NCI-H2081 treated with DMSO at 0.1 percent for 48 hours (cell line): ENCODE measurements around the gene AKT1S1.

Experiments
- DNase-seq: peaks from one replicate; lab custom pipeline; 2025; lab: John Stamatoyannopoulos, UW

The AKT1S1 gene

DNA sequence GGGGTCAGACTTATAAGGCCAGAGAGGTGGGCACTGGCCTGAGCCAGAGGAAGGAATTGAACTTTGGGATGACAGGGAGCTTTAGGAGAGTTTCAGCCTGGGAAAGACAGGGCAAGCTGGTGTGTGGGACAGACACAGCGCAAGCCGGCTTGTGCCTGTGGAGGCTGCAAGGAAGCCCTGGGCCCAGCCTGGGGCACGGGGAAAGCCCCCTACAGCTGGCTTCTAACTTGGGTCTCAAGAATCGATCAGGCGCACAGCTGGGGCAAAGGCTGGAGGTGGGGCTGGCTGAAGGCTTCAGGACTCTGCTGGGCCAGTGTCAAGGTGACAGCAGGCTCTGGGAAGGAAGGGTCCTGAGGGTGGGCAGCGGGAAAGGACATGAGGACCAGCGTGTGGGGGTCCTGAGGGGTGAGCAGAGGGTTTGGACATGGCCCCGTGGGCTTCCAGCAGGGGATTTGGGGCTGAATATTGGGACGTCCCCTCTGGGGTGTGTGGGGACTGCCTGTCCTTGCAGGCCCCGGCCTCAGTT is 23.2 kb downstream of the AKT1S1 start:
- no peak for DNase-seq

DNA sequence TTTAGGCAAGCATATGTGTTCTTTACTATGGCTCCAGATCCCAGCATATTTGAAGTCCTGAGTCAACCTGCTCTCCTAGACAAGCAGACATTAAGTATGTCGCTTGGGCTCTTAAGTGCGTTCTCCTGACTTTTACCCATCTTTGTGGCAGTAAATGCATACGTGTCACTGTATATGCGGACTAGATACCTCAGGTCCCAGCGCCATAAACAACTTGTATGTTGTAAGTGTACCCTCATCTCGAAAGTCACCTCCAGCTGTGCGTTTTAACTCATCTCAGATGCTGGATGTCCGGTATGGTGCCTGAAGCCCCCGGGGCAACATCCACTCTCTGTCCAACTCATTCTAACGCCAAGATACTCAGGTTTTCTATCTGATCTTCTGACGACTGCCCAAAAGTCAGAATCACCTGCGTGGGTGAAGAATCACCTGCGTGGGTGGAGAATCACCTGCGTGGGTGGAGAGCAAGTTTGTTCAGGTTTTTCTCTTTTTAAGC is 24.5 kb downstream of the AKT1S1 start:
- no peak for DNase-seq

DNA sequence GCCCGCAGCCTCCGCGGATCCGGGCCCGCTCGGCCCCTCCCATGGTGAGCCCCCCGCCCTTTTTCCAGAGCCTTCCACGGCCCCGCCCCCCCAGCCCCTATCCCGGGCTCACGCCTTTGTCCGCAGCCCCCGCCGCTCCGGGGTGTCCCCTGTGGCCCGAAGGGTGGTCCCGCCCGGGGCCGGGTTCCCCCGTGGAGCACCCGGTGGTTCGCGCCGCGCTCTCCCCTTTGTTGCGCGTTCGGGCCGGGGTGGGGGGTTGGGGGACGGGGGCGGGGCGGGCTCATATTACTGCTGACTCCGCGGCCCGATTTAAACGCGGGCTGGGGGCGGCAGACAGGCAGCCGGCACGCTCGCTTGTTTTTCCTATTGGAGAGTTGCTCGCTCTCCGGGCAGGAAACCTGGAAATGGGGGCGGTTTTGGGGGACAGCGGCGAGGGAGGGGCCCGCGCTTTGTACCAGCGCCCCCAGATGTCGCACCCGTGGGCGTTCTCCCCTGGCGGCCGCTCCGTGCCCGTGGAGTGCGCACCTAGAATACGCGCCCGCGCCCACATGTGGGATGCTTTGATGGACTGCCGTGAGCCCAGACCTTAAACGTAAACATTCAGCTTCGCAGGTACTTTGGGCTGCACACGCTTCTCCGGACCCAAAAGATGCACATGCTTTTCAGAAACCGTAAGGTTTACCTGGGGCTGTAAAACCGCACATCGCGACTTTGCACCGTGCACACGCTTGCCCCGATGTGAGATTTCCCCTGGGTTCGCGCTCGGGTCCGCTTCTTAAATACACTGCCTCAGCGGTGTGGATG is 25.5 kb downstream of the AKT1S1 start:
- no peak for DNase-seq

DNA sequence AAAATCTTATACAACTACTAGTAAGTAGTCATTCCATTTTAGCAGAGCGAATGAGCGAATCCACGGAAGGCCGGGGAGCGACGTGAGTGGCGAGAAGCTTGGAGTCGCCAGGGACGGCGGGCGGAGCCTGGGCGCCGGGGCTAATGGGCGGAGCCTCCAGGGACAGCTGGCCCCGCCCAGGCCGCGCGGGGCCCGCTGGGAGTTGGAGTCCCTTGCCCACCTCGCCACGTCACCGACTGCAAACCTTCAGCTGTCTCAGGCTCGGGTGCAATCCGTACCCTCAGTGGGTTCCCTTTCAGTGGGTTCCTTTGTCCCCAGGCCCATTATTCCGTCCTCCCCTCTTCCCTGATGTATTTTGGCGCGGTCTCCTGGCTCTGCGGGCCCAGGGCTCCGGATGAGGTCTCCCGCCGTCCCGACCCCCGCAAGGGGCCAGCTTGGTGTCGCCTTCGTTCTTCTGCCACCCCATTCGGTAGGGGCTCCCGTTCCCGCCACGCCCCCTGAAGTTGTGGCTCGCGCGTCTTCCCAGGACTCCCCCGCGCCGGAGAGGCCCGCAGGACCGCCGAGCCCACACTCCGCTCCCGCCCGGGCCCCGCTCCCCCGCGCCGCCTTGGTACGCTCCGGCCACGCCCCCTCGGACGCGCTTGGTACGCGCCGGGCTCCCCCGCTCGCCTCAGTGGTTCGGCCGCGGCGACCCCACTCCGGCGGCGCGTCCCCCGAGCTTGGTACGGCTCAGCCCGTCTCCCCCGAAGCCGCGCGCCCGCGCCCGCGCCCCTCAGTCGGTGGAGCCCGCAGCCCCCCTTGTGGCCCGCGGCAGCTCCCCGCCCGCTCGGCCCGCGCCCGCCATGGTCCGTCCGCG is 26.4 kb downstream of the AKT1S1 start, which contains the start of gene PTOV1:
Gene PTOV1 (plus strand): TSS at position 673 of the 856 bp plus-strand sequence.
- DNase-seq = peak; percentile 54

DNA sequence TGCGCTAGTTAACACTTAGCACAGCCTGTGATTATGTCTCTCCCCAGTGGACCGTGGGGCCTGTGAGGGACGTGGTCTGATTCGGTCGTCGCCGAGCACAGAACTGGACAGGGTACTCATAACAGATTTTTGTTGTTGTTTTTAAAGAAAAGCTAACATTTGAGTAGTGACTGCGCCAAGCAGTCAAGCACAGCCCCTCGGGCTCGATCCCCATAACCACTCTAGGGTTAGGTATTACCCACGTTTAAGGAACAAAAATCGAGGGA is 27.0 kb downstream of the AKT1S1 start:
- DNase-seq = no peak

DNA sequence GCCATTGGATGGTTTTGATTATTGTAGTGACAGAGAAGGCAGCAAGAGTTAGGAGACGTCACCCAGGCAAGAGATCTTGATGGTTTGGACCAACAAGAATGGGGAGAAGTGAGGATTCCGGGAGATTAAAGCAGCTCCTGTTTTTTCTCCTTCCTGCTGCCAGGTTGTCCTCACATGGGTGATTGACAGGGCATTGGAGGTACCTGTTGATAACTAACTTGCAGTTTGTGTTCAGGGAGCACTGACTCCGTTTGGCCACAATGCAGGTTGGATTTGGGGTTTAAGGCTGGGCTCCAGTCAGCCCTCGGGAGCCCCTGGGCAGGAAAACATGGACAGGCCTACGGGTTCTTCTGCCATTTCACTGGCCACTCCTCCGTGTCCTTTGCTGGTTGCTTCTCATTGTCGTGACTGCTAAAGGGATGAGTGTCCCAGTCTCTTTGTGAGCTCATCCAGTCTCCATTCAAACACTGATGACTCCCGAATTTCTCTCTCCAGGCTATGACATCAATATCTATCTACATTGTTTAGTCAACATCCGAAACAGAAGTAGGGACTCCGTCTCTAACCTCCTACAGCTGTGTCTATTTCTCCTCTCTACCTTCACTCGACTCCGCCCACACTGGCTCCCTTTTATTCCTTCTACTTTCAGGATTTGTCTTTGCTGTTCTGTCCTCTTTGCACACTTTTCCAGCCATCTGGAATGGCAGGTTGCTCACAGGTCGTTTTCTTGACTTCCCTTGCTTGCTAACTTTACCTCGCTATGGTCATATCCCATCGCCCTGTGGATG is 27.5 kb downstream of the AKT1S1 start:
- DNase-seq = no peak

DNA sequence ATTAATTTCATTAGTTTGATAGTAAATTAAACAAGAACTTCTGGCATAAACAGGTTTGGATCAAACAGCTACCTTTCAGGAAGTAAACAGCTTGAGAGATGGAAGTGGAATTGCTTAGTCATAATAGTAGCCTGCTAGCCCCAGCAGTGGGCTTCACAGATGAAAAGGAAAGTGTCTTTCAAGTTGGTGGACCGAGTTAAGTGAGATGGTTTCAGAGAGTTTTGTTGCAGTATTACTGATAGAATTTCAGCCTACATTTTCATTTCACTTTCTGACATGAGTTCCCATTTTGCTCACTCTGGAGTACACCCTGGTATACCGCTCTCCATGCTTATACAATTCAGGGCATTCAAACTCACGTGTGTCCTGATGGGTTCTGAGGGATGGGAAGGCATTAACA is 28.2 kb downstream of the AKT1S1 start:
- no peak for DNase-seq

DNA sequence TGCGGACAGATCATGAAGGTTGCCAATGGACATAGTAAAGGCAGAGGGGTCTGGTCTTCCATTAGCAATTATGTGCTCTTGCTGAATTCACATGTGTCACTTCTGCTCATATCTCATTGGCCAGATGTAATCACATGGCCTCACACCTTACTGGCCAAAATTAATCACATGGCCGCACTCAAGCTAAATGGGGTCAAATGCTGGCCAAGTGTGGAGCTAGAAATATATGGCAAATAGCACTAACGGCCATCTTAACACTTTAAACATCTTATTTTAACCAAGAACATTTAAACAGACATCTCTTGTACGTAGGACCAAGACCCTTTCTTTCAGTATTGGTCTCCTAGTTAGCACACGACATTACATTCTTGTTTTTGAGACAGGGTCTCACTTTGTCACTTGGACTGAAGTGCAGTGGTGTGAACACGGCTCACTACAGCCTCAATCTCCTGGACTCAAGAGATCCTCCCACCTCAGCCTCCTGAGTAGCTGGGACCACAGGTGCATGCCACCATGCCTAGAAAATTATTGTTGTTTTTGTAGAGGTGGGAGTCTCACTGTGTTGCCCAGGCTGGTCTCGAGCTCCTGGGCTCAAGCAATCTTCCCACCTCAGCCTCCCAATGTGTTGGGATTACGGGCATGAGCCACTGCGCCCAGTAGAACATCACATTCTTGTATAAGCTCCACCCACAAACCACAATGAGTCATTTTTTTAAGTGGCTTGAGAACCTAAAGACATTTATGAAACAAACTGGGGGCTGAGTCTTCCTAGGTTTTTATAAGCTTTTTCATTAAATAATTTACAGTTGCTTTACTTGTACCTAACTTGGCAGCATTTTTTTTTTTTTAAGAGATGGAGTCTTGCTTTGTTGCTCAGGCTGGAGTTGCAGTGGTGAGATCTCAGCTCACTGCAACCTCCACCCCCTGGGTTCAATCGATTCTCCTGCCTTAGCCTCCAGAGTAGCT is 29.1 kb downstream of the AKT1S1 start:
- no peak for DNase-seq

DNA sequence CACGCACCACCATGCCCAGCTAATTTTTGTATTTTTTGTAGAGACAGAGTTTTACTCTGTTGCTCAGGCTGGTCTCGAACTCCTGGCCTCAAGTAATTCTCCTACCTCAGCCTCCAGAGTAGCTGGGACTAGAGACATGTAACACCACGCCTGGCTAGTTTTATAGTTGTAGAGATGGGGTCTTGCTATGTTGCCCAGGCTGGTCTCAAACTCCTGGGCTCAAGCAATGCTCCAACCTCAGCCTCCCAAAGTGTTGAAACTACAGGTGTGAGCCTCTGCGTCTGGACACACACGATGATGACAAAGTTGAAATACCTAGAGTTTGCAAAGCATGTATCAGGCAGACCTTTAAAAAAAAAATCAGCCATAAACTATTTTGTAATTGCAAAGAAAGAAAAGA is 30.7 kb downstream of the AKT1S1 start:
- no peak for DNase-seq

DNA sequence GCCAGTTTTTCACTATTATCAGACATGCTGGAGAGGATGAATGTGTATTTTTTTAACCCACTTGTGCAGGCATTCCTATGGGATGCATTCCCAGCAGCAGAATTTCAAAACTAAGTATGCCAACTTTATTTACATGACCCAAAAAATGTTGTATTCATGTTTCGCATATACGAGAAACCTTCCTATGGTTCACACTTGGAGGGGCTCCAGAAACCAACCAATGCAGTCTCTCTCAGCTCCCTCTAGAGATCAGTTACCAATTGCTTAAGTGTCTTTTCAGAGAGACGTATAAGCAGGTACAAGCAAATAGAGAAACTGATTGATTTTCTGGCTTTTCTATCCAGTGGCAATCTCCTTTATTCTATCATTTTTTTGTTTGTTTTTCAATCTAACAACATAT is 31.7 kb downstream of the AKT1S1 start:
- no peak for DNase-seq

DNA sequence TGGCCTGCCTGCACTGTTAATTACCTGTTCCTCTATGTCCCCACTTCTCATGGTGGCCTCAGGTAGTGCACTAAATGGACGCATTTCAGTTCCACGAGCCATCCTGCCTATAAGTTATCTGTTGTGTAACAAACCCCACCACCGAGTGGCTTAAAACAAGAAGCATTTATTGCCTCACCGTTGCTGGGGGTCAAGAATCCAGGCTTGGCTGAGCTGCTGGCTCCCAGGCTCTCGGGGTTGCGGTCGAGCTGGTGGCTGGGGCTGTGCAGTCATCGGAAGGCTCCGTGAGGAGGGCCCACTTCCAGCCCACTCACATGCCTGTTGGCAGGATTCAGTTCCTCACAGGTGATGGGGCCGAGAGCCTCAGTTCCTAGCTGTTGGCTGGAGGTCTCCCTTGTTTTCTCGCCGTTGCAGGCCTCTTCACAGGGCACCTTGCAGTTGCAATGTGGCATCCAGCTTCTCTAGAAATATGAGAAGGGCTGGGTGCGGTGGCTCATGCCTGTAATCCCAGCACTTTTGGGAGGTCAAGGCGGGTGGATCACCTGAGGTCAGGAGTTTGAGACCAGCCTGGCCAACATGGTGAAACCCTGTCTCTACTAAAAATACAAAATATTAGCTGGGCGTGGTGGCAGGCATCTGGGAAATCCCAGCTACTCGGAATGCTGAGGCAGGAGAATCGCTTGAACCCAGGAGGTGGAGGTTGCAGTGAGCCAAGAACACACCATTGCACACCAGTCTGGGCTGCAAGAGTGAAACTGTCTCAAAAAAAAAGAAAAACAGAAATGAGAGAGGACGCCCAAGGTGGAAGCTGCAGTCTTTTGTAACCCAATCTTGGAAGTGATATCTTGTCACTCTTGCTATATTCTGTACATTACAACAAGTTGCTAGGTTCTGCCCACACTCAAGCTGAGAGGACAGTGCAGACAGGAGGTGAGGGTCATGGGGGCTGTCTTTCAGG is 32.7 kb downstream of the AKT1S1 start:
- DNase-seq = no peak

DNA sequence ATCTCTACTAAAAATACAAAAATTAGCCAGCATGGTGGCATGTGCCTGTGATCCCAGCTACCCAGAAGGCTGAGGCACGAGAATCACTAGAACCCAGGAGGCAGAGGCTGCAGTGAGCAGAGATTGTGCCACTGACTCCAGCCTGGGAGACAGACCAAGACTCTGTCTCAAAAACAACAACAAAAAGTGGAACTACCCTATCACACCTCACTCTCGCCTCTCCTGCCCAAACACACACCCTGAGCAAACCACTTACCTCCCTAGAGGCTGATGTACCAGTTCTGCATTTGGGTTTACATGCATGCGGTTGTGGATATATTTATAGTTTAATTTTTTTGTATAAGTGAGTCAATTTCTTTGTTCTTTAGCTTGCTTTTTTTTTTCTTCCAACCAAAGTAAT is 33.9 kb downstream of the AKT1S1 start:
- no peak for DNase-seq

DNA sequence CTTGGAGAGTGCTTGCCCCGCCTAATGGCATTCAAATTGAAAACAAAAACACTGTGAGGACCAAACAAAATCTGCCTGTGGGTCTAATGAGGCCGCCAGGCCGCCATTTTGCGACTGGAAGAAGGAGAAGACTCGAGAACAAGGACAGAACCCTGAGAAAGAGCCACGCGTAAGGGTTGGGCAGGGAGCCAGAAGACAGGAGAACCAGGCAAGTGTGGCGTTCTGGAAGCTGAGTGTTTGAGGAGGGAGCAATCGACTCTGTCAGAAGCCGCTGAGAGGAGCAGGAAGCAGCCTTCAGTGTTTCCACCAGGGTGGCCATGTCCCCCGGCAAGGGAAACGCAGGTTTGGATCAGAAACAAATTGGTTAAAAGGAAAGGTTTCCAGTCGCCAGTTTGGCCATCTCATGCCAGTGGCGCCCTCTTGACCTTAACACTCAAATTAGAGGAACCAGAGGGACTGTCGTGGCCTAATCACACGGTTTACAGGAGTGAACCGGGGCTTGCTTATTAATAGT is 36.4 kb downstream of the AKT1S1 start:
- DNase-seq = no peak

DNA sequence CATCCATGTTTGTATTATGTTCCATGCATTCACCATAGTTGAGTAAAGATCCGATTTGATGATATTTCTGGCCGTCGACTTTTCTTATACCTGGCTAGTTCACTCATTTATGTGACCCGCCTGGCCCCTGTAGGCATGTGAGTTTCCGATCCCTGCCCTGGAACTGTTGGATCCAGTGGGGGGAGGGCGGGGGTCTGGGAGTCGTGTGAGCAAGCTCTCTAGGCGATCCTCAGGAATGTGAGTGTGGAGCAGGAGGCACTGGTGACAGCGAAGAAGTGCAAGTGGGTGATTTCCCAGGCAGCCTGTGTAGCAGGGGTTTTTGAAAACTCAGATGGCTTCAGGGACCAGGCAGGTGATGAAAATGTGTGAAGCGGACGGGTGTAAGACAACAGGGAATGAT is 36.8 kb downstream of the AKT1S1 start:
- no peak for DNase-seq

DNA sequence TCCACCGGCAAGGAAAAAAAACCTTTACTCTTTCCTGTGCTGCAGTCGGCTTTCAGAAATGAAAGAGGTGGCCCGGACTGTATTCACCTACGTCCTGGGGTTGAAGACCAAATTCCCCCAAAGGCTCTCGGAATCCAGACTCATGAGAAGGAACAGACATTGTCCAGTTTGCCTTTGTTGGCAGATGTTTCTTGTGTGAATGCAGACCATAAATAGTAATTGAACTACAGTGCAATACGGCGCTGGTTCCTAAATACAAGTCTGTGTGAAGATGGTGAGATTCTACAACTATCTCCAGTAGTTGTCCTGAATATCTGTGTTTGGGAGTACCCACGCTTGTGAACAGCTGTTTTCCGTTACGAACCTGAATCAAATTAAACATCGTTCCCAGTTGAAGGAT is 37.4 kb downstream of the AKT1S1 start:
- no peak for DNase-seq

DNA sequence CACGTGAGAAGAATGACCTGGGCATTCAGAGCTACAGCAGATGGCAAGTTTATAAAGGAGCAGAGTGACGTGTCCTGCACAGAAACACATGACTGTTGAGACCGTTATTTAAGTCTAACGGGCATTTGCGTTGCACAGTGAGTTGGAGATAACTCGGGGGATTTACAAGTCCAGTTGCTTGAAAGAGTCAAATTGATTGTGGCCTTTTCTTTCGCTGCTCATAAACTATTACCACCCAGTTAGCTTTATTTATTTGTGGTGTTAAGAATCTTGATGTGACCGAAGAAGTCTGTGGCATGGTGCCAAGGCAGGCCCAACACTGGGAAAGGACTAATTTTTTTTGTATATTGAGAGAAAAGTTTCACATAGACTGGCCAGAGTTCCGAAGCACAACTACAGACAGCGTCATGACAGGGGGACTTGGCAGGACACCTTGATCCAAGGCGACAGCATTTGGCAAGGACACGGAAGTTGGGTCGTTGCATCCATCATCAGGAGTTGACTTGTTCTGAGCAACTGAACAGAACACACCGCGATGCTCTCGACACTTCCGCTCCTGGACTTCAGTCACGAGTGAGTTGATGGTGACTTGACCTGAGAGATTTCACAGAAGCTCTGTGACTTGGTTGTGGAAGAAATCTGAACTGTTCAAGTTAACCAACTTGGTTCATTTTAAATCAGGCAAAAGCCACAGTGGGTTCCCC is 38.1 kb downstream of the AKT1S1 start:
- no peak for DNase-seq

DNA sequence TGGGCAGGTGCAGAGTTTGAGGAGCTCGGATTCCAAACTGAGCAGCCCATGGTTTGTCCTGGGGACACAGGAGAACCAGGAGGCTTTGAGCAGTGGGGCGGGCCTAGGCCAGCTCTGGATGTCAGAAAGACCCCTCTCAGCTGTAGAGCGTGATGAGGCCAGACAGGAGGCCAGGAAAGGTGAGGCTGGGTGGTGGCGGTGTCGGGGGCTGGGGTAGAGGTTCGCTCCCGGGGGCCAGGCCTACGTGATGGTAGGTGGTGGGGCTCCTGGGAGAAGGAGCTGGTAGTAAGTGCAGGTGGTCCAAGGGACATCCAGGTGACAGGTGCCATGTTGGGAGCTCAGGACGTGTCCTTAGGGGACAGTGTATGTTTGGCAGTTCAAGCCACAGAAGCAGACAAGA is 39.7 kb downstream of the AKT1S1 start:
- no peak for DNase-seq

DNA sequence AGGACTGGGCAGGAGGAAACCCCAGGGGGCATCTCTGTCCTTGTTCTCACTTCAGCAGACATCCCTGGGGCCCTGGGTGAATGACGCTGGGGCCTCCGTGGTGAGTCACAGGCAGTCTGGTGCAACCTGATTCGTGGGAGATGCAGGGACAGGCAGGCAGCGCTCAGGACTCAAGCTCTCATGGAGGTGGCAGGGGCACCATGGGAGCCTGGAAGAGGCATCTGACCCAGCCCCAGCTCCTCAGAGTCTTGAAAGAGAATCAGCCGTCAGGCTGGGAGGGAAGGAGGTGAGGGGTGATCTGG is 40.2 kb downstream of the AKT1S1 start:
- no peak for DNase-seq
